ENCODE data around the gene SRXN1. TPM values are rescaled to one million over a fixed set of nuclear protein-coding genes. Genes with fewer than 3 reads are reported as not detected.
A peak's percentile ranks its signal among the peaks of the same experiment; 100 is the strongest.

SRXN1 gene
- total and polyA plus RNA-seq, 2 donors (not counting 3 experiments of a cell fraction or from before 2014, with no cell fraction given), result 19.3 to 24.9 TPM

- dilution Hi-C loops (cut with MboI; ENCODE audit: extremely low pct_ligation_motif_present, low sequenced_read_pairs), result no loop called here
- TF ChIP-seq EZH2 (IDR thresholded peaks at IDR 0.05; ENCODE audit: borderline replicate concordance, low read depth, low read length, severe bottlenecking), result no peak
- no peak for TF ChIP-seq POLR2A (IDR thresholded peaks at IDR 0.05; ENCODE audit: low read depth, low read length)
- TF ChIP-seq POLR2AphosphoS5 (IDR thresholded peaks at IDR 0.05; ENCODE audit: insufficient read depth, low read depth, low read length), result no peak
- no peak for TF ChIP-seq JUN (IDR thresholded peaks at IDR 0.05; ENCODE audit: borderline replicate concordance, insufficient read depth, insufficient read length, low read depth)
- TF ChIP-seq MAX (IDR thresholded peaks at IDR 0.05; ENCODE audit: insufficient read depth, insufficient read length), result no peak
- no peak for TF ChIP-seq CTCF (IDR thresholded peaks at IDR 0.05; ENCODE audit: extremely low read depth in 1 of 2, insufficient read depth in 1 of 2, low read depth in 1 of 2, low read length in 2 of 2)
- TF ChIP-seq MYC (IDR thresholded peaks at IDR 0.05; ENCODE audit: low read depth, low read length), result no peak
- no peak for TF ChIP-seq FOS (IDR thresholded peaks at IDR 0.05; ENCODE audit: borderline replicate concordance, insufficient read depth, low read length)
- no peak for TF ChIP-seq GATA2 (IDR thresholded peaks at IDR 0.05; ENCODE audit: insufficient read depth, insufficient read length, low read depth, low read length)
- Histone ChIP-seq H3K4me1 (ENCODE audit: control insufficient read depth, extremely low read depth, insufficient read depth, low read length) (no peaks in the 10 kb centered on the region), H3K9ac (replicated peaks; ENCODE audit: extremely low read depth, insufficient read depth, low read length) (no peak overlapping the region), H3K27ac (ENCODE audit: insufficient read depth, low read depth, low read length) (no peak overlapping the region), H3K4me3 (replicated peaks in 1 of 3; ENCODE audit: insufficient read depth in 1 of 3, low read depth in 1 of 3, low read length in 3 of 3) (no peak overlapping the region), H3K9me1 (replicated peaks; ENCODE audit: control insufficient read depth, extremely low read depth, insufficient read depth, low read length) (no peaks in the 10 kb centered on the region), H4K20me1 (replicated peaks; ENCODE audit: control insufficient read depth, extremely low read depth, insufficient read depth, low read length) (no peaks in the 10 kb centered on the region), H3K36me3 (ENCODE audit: control insufficient read depth in 2 of 2, extremely low read depth in 1 of 2, insufficient read depth in 2 of 2, low read length in 2 of 2) (no peaks in the 10 kb centered on the region), H3K27me3 (ENCODE audit: control insufficient read depth in 2 of 2, insufficient read depth in 2 of 2, low read length in 2 of 2) (peaks cover 0 to 2% of the 10 kb centered on the region in 2 experiments), H3K4me2 (ENCODE audit: insufficient read depth, low read length) (no peak overlapping the region), H2AFZ (ENCODE audit: low read depth, low read length) (no peak overlapping the region), H3K9me3 (replicated peaks; ENCODE audit: control insufficient read depth, insufficient read depth, low read length) (no peaks in the 10 kb centered on the region), H3K79me2 (ENCODE audit: control insufficient read depth, insufficient read depth, low read length) (no peaks in the 10 kb centered on the region)
- CTCF ChIA-PET, result interaction anchor here (1.5 to 4.1 kb wide), 3 partner anchors 25 to 65 kb away, joined by 3 to 18 read pairs (median 16); no protein-coding TSS in a partner anchor
- POLR2A ChIA-PET, result no interaction called here
- BruUV-seq (replicated peaks), result no TSS peak
- intact Hi-C loops (cut with micrococcal nuclease), result no loop called here
- FAIRE-seq (no peak), DNase-seq (ENCODE audit: low read depth, low spot score) (peak; percentile 27)
Observed at GRCh38 chr20:602111-602970, 50.7 kb downstream of the SRXN1 start.
